Endothelial cell of umbilical vein (primary cell): ENCODE data around the gene PRKD1. TPM values are rescaled to one million over a fixed set of nuclear protein-coding genes. Genes with fewer than 3 reads are reported as not detected.

Experiments
- BruUV-seq: library from RNA; stranded (reverse); fragments of 400-500 nt; replicated peaks from 2 replicates; lab custom pipeline; 2021; lab: Mats Ljungman, UMichigan
- CTCF ChIA-PET: fragments of 300-600, 350-600 bp; sonication (Branson Sonifier 250); formaldehyde crosslinking; loops from one replicate; lab custom pipeline; 2021; ENCODE audit warnings: antibody characterized with exemption, inconsistent platforms; lab: Charles Lee
- POLR2A ChIA-PET: fragments of 300-600, 350-600 bp; sonication (Branson Sonifier 250); formaldehyde crosslinking; loops from one replicate; lab custom pipeline; 2021; ENCODE audit warnings: antibody characterized with exemption, inconsistent platforms; lab: Charles Lee
- DNase-seq: peaks from one replicate; pipeline ENCODE4 v3.0.0-alpha.2; 2011; ENCODE audit warnings: low read depth, low spot score
- FAIRE-seq: peaks from 2 replicates; lab custom pipeline; 2011; peaks lifted over from hg19 to GRCh38; lab: Jason Lieb, UNC
- H2AFZ ChIP-seq: 2 replicates; pipeline ENCODE4 v1.6.0; 2012; ENCODE audit warnings: low read depth, low read length, control low read depth, inconsistent platforms
- H3K27ac ChIP-seq: 2 replicates; pipeline ENCODE4 v1.5.1; 2011; ENCODE audit warnings: low read depth, mild to moderate bottlenecking, control low read depth, low read length, moderate library complexity; ENCODE audit not compliant: insufficient read depth
- H3K27me3 ChIP-seq, 2 experiments: 2 replicates each; pipeline versions ENCODE4 v1.6.0 to v1.6.1; 2011; ENCODE audit warnings: low read length in 2 of 2, mixed read lengths in 1 of 2; ENCODE audit not compliant: control insufficient read depth in 2 of 2, insufficient read depth in 2 of 2
- H3K36me3 ChIP-seq, 2 experiments: 2 replicates in 1 of 2; 3 replicates in 1 of 2; pipeline ENCODE4 v1.5.1; 2011; ENCODE audit warnings: low read length in 2 of 2, mild to moderate bottlenecking in 1 of 2, moderate library complexity in 1 of 2; ENCODE audit not compliant: control insufficient read depth in 2 of 2, insufficient read depth in 2 of 2; ENCODE audit errors: extremely low read depth in 1 of 2
- H3K4me1 ChIP-seq: 3 replicates; pipeline ENCODE4 v1.5.1; 2011; ENCODE audit warnings: mild to moderate bottlenecking, low read length; ENCODE audit not compliant: control insufficient read depth, insufficient read depth; ENCODE audit errors: extremely low read depth
- H3K4me2 ChIP-seq: 2 replicates; pipeline ENCODE4 v1.6.1; 2011; ENCODE audit warnings: low read length, control low read depth, mixed read lengths; ENCODE audit not compliant: insufficient read depth
- H3K4me3 ChIP-seq, 3 experiments: fragments of 200-600 bp in 1 of 3; sonication (generic), shearing (Covaris generic) in 1 of 3; replicated peaks in 1 of 3; 2 replicates each; pipeline ENCODE4 v1.5.1; 2011 to 2016; ENCODE audit warnings: control low read depth in 3 of 3, low read length in 3 of 3, mild to moderate bottlenecking in 2 of 3, inconsistent platforms in 1 of 3, low read depth in 1 of 3, moderate library complexity in 1 of 3; ENCODE audit not compliant: insufficient read depth in 1 of 3
- H3K79me2 ChIP-seq: 2 replicates; pipeline ENCODE4 v1.6.0; 2012; ENCODE audit warnings: low read length, inconsistent platforms; ENCODE audit not compliant: control insufficient read depth, insufficient read depth
- H3K9ac ChIP-seq: replicated peaks from 2 replicates; pipeline ENCODE3; 2011; ENCODE audit warnings: low read length, control low read depth; ENCODE audit not compliant: insufficient read depth; ENCODE audit errors: extremely low read depth
- H3K9me1 ChIP-seq: replicated peaks from 3 replicates; pipeline ENCODE4 v1.6.0; 2011; ENCODE audit warnings: mild to moderate bottlenecking, low read length; ENCODE audit not compliant: control insufficient read depth, insufficient read depth; ENCODE audit errors: extremely low read depth
- H3K9me3 ChIP-seq: replicated peaks from 2 replicates; pipeline ENCODE4 v1.5.1; 2012; ENCODE audit warnings: low read length, inconsistent platforms; ENCODE audit not compliant: control insufficient read depth, insufficient read depth
- H4K20me1 ChIP-seq: replicated peaks from 2 replicates; pipeline ENCODE3; 2011; ENCODE audit warnings: mild to moderate bottlenecking, low read length; ENCODE audit not compliant: control insufficient read depth, insufficient read depth; ENCODE audit errors: extremely low read depth
- EZH2 ChIP-seq: IDR thresholded peaks from 2 replicates; pipeline ENCODE4 v1.6.1; 2012; ENCODE audit warnings: borderline replicate concordance, low read depth, mild to moderate bottlenecking, moderate library complexity, low read length, inconsistent platforms; ENCODE audit not compliant: severe bottlenecking
- FOS ChIP-seq: IDR thresholded peaks from 2 replicates; pipeline ENCODE4 v1.6.1; 2011; ENCODE audit warnings: mild to moderate bottlenecking, low read length, moderate library complexity, borderline replicate concordance; ENCODE audit not compliant: insufficient read depth
- GATA2 ChIP-seq: IDR thresholded peaks from 2 replicates; pipeline ENCODE4 v1.7.0; 2011; ENCODE audit warnings: low read depth, mild to moderate bottlenecking, moderate library complexity, mixed read lengths, low read length; ENCODE audit not compliant: insufficient read length, insufficient read depth
- JUN ChIP-seq: IDR thresholded peaks from 2 replicates; pipeline ENCODE4 v1.6.1; 2011; ENCODE audit warnings: borderline replicate concordance, low read depth; ENCODE audit not compliant: insufficient read length, insufficient read depth
- MYC ChIP-seq: IDR thresholded peaks from one replicate; pipeline ENCODE4 v1.6.1; 2011; ENCODE audit warnings: mild to moderate bottlenecking, low read depth, low read length
- POLR2A ChIP-seq: IDR thresholded peaks from 2 replicates; pipeline ENCODE4 v1.6.1; 2012; ENCODE audit warnings: low read depth, mild to moderate bottlenecking, control low read depth, low read length
- POLR2AphosphoS5 ChIP-seq: IDR thresholded peaks from 2 replicates; pipeline ENCODE4 v1.6.1; 2012; ENCODE audit warnings: low read depth, mild to moderate bottlenecking, control low read depth, low read length, moderate library complexity; ENCODE audit not compliant: insufficient read depth
- dilution Hi-C: fragments of 300-500 bp; cut with MboI; formaldehyde crosslinking; loops from one replicate; pipeline ENCODE4 v1.15.0; 2019; ENCODE audit warnings: low sequenced_read_pairs; ENCODE audit not compliant: extremely low pct_ligation_motif_present
- intact Hi-C: fragments of 100-400 bp; cut with micrococcal nuclease; formaldehyde crosslinking; loops from one replicate; pipeline ENCODE4 v1.10.0; 2022
- polyA plus RNA-seq, 4 experiments: library from polyadenylated mRNA; depleted of rRNA in 3 of 4; stranded (reverse) in 3 of 4; unstranded in 1 of 4; fragments of >200 nt; gene quantifications; 2 replicates each; pipeline versions ENCODE4 v1.2.1 to v1.2.3, GENCODE V29; 2011 to 2012; ENCODE audit warnings: missing spikeins in 1 of 4
- total RNA-seq: library from RNA; stranded (reverse); gene quantifications from 2 replicates; pipeline ENCODE4 v1.2.3, GENCODE V29; 2021
- TF ChIP-seq, protein P1 (sequence below), 2 donors: IDR thresholded peaks; 1 replicate in 1 of 2; 2 replicates in 1 of 2; pipeline ENCODE4 v1.5.1; 2011; ENCODE audit warnings: low read length in 2 of 2, mild to moderate bottlenecking in 2 of 2, moderate library complexity in 2 of 2, control low read depth in 1 of 2, inconsistent platforms in 1 of 2, low read depth in 1 of 2; ENCODE audit not compliant: insufficient read depth in 1 of 2; ENCODE audit errors: extremely low read depth in 1 of 2
- TF ChIP-seq, protein P2 (sequence below): IDR thresholded peaks from 2 replicates; pipeline ENCODE4 v1.6.1; 2011; ENCODE audit not compliant: insufficient read depth, insufficient read length

PRKD1 gene
- total and polyA plus RNA-seq, 2 donors (not counting 3 experiments of a cell fraction or from before 2014, with no cell fraction given), result 3.9 to 10.9 TPM

DNA sequence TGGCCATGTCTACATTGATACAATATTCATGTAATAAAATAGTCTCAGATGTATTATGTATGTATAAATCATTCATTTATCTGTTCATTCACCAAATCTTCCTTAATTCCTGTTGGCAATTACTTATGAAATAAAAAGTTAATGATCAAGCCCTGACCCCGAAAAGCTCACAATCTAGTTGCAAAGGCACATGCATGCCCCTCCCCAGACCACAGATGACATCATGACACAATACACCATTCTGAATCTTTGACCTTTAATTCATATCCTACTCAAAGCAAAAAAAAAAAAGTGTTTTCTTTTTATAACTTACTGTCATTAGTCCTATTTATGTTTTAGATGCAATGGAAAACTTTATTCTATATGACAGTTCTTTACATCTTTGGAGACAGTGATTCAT is 346.9 kb downstream of the PRKD1 start:
- FAIRE-seq (no peak), DNase-seq (no peak)
- intact Hi-C loops (no loop called here), dilution Hi-C loops (no loop called here)
- Histone ChIP-seq H3K36me3 (no peaks in the 10 kb centered on the region), H3K27ac (no peak overlapping the region), H3K9me3 (no peaks in the 10 kb centered on the region), H4K20me1 (no peaks in the 10 kb centered on the region), H3K79me2 (no peaks in the 10 kb centered on the region), H3K9ac (no peak overlapping the region), H3K27me3 (no peaks in the 10 kb centered on the region), H3K9me1 (no peaks in the 10 kb centered on the region), H3K4me2 (no peak overlapping the region), H3K4me1 (no peaks in the 10 kb centered on the region), H2AFZ (no peak overlapping the region), H3K4me3 (no peak overlapping the region)
- ChIA-PET CTCF (no interaction called here), POLR2A (no interaction called here)
- no TSS peak for BruUV-seq
- TF ChIP-seq, protein P1, sequence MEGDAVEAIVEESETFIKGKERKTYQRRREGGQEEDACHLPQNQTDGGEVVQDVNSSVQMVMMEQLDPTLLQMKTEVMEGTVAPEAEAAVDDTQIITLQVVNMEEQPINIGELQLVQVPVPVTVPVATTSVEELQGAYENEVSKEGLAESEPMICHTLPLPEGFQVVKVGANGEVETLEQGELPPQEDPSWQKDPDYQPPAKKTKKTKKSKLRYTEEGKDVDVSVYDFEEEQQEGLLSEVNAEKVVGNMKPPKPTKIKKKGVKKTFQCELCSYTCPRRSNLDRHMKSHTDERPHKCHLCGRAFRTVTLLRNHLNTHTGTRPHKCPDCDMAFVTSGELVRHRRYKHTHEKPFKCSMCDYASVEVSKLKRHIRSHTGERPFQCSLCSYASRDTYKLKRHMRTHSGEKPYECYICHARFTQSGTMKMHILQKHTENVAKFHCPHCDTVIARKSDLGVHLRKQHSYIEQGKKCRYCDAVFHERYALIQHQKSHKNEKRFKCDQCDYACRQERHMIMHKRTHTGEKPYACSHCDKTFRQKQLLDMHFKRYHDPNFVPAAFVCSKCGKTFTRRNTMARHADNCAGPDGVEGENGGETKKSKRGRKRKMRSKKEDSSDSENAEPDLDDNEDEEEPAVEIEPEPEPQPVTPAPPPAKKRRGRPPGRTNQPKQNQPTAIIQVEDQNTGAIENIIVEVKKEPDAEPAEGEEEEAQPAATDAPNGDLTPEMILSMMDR (IDR thresholded peaks at IDR 0.05; ENCODE audit: extremely low read depth in 1 of 2, insufficient read depth in 1 of 2, low read depth in 1 of 2, low read length in 2 of 2), result no peak
- TF ChIP-seq POLR2A (no peak), JUN (no peak), POLR2AphosphoS5 (no peak), GATA2 (no peak), FOS (no peak), MYC (no peak), EZH2 (no peak)
- TF ChIP-seq, protein P2, sequence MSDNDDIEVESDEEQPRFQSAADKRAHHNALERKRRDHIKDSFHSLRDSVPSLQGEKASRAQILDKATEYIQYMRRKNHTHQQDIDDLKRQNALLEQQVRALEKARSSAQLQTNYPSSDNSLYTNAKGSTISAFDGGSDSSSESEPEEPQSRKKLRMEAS, result no peak
